Stomach (tissue), 4 donors: ENCODE data around the gene ACKR3.

Experiments
- EP300 ChIP-seq: sonication (generic); formaldehyde crosslinking; IDR thresholded peaks from one replicate; pipeline ENCODE4 v1.6.1; 2017; ENCODE audit warnings: antibody characterized with exemption
- POLR2A ChIP-seq, 4 donors: fragments of 450-650 bp; IDR thresholded peaks; one replicate each; pipeline ENCODE4 v1.6.1; 2016; ENCODE audit warnings: antibody characterized with exemption in 4 of 4, control low read depth in 2 of 4, mild to moderate bottlenecking in 1 of 4, moderate library complexity in 1 of 4
- POLR2AphosphoS5 ChIP-seq, 3 donors: sonication (generic); formaldehyde crosslinking; IDR thresholded peaks; one replicate each; pipeline ENCODE4 v1.6.1; 2016; ENCODE audit warnings: antibody characterized with exemption in 3 of 3
- TF ChIP-seq, protein P1 (sequence below), 7 experiments: fragments of 450-650 bp in 4 of 7; fragments of 200-600 bp in 3 of 7; sonication (generic) in 3 of 7; IDR thresholded peaks; one replicate each; pipeline ENCODE4 v1.5.1; 2016 to 2019; ENCODE audit warnings: antibody characterized with exemption in 7 of 7, control low read depth in 2 of 7, mild to moderate bottlenecking in 1 of 7

DNA sequence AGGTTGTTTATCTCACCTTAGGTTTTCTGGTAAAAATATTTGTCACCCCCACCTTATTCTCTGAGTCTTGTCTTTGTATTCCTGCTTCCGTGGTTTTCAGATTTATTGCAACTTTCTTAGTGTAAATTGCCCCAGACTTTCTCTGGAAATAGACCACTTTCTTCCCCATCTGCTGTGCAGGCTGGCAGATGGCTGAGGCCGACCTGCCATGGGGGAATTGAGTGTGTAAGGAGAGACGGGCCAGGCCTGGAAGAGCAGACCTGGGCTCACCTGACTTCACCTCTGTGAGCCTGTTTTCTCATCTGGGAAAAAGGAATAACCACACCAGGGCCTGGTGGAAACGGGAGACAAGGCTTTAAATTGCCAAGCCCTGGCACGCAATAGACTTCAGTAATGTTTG is 44.9 kb downstream of the ACKR3 start:
- TF ChIP-seq EP300 (no peak), POLR2AphosphoS5 (IDR thresholded peaks at IDR 0.05) (no peak), POLR2A (IDR thresholded peaks at IDR 0.05) (no peak)
- TF ChIP-seq, protein P1, sequence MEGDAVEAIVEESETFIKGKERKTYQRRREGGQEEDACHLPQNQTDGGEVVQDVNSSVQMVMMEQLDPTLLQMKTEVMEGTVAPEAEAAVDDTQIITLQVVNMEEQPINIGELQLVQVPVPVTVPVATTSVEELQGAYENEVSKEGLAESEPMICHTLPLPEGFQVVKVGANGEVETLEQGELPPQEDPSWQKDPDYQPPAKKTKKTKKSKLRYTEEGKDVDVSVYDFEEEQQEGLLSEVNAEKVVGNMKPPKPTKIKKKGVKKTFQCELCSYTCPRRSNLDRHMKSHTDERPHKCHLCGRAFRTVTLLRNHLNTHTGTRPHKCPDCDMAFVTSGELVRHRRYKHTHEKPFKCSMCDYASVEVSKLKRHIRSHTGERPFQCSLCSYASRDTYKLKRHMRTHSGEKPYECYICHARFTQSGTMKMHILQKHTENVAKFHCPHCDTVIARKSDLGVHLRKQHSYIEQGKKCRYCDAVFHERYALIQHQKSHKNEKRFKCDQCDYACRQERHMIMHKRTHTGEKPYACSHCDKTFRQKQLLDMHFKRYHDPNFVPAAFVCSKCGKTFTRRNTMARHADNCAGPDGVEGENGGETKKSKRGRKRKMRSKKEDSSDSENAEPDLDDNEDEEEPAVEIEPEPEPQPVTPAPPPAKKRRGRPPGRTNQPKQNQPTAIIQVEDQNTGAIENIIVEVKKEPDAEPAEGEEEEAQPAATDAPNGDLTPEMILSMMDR (IDR thresholded peaks at IDR 0.05): no peak
